D721Med (cell line): Measurements from ENCODE around the gene SUCLG2.

ENCODE experiments used
- DNase-seq: peaks from one replicate; pipeline ENCODE4 v3.0.0; 2011; ENCODE audit warnings: low spot score; ENCODE audit not compliant: insufficient read length
- FAIRE-seq: peaks from 2 replicates; lab custom pipeline; 2011; peaks lifted over from hg19 to GRCh38; lab: Jason Lieb, UNC
- TF ChIP-seq, protein P1 (sequence below): IDR thresholded peaks from 2 replicates; pipeline ENCODE4 v1.5.1; 2012; ENCODE audit warnings: mild to moderate bottlenecking, control low read depth; ENCODE audit not compliant: insufficient read depth; ENCODE audit errors: missing control alignments

SUCLG2 gene

DNA sequence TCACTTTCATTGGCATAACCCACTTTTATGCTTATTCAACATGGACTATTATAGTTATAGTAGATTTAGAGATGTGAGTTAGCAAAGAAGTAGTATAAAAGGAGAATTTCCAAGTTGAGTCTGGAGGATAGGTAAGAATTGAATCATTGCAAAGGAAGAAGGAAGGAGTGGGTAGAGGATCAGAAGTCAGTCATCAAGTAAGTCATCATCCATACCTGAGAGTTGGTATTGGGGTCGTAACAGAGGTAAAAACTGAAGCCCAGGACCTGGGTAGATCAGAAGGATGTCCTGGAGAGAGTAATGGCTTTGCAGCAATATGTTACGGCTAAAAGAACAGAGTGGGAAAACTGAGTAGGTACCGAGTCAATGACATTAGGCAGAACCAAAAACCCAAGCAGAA, 265.7 kb downstream of the SUCLG2 start:
- no peak for FAIRE-seq
- DNase-seq = no peak

DNA sequence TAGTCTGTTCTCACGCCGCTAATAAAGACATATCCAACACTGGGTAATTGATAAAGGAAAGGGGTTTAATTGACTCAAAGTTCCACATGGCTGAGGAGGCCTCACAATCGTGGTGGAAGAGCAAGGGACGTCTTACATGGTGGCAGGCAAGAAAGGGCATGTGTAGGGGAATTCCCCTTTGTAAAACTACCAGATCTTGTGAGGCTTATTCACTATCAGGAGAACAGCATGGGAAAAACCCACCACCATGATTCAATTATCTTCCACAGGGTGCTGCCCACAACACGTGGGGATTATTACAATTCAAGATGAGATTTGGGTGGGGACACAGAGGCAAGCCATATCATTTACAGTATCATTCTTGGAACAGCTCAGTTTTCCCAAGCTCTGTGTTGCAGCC, 268.0 kb downstream of the SUCLG2 start:
- DNase-seq (no peak), FAIRE-seq (no peak)
- TF ChIP-seq, protein P1, sequence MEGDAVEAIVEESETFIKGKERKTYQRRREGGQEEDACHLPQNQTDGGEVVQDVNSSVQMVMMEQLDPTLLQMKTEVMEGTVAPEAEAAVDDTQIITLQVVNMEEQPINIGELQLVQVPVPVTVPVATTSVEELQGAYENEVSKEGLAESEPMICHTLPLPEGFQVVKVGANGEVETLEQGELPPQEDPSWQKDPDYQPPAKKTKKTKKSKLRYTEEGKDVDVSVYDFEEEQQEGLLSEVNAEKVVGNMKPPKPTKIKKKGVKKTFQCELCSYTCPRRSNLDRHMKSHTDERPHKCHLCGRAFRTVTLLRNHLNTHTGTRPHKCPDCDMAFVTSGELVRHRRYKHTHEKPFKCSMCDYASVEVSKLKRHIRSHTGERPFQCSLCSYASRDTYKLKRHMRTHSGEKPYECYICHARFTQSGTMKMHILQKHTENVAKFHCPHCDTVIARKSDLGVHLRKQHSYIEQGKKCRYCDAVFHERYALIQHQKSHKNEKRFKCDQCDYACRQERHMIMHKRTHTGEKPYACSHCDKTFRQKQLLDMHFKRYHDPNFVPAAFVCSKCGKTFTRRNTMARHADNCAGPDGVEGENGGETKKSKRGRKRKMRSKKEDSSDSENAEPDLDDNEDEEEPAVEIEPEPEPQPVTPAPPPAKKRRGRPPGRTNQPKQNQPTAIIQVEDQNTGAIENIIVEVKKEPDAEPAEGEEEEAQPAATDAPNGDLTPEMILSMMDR = no peak

More for the DNA sequence above, 265.7 kb downstream of the SUCLG2 start:
- TF ChIP-seq, protein P1 = no peak

DNA sequence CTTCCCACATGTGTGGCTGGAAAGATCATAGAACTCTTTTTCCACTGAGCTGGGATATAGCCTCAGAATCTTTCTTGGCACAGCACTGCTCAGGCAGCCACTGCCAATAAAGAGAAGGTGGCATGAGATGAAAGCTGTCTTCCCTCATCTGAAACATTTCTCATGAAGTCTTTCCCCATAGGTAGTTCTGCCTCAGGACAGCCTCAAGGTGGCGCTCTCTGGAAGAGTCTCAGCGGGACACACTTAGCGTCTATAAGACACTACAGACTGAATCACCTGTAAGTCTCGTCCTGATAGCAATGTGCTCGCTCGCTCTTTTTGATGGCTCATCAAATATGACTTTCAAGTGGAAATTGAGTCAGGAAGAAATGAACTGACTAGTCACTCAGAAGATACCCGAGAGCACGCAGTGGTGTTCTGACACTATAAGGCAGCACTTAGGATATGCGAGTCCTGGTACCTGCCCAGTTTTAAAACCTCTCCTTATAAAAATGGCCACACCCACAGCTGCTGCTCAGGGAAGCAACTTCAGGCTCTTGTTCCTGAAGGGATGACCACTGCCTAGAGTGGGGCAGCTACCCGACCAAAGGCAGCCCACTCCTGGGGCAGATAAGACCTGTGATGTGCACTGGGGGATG, 269.5 kb downstream of the SUCLG2 start:
- DNase-seq (peak; percentile 26), FAIRE-seq (peak; percentile 53)
- TF ChIP-seq, protein P1 = peak; percentile 59

DNA sequence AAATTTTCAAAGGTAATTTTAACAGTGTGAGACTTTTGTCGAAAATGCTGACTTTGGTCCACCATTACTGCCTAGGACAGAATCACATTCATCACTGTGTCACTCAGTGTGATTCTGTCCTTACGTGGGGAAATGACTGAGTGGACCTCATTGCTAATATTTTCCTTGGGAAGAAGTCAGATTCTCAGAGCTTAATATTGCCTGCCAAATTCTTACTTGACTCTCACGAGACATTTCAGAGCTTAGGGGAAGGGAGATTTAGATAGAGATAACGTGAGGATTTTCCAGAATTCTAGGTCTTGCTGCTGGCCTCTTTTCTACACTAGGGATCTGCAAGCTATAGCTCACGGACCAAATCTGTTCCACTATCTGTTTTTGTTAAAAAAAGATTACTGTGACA, 270.4 kb downstream of the SUCLG2 start:
- FAIRE-seq = no peak
- TF ChIP-seq, protein P1 = no peak
- no peak for DNase-seq

DNA sequence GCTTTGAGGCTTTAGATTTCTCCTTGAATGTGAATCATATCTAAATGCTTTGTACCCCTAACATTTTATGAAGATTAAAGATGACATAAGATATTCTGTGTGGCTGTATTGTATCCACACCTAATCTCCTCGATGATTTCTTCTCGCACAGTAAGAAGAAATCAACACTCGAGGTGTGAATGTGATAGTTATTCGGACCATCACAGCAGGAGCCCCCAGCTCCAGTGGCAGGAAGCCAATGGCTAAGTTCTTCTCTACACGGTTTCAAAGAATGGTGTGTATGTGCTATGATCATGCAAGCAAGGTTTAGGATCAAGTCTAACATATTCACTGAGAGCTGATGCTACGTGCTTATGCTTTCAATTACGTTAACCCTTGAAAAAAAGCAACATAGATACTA, 271.0 kb downstream of the SUCLG2 start:
- DNase-seq (no peak), FAIRE-seq (no peak)
- TF ChIP-seq, protein P1 = no peak

DNA sequence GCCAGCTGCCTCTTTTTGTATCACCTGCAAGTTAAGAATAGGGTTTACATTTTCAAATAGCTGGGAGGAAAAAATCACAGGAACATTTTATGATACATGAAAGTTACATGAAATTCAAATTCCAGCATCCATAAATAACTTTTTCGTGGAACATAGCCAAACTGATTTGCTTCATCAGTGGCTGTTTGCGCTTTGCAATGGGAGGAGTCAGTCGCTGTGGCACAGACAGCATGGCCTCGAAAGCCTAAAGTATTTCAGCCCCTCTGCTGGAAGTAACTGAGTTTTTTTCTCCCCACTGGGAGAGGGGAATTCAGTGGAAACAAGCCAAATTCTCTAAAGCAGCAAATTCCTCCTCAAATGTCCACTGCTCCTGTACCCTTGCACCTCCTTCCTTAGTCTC, 271.9 kb downstream of the SUCLG2 start:
- FAIRE-seq = no peak
- TF ChIP-seq, protein P1 = no peak

DNA sequence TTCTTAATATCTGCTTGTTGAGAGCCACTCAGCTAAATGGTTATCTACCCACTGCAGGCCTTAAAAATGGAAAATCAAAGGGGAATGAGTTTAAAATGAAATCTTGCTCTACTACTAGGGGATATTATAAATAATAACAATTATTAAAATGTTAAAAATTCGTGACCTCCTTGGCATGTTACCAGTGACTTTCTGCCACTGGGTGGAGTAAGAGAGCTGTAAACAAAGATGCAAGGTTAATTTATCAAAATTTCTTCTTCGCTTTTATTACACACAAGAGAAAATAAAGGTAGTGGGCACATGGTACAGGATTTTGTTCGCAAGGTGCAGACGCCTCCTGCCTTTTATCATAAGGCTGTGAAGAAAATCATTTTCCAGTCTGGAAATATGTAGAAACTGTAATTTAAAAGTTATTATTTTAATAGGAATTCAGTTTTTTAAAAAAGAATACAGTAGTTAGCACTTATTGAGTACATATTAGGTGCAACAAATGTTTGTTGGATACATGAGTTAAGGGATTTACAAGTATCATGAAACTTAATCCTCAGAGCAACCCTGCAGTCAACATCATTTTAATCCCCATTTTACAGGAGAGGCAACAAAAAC, 272.6 kb downstream of the SUCLG2 start:
- no peak for FAIRE-seq
- TF ChIP-seq, protein P1 = peak; percentile 72
- DNase-seq = no peak

More for the DNA sequence above, 271.9 kb downstream of the SUCLG2 start:
- DNase-seq = no peak
